ENCODE measurements around the gene PLCXD1. TPM values are rescaled to one million over a fixed set of nuclear protein-coding genes. Genes with fewer than 3 reads are reported as not detected.
"Not testable (repeated sequence)": the region's sequence is repeated elsewhere in the genome, so short reads cannot be mapped to it uniquely, and the experiment has no call there.

PLCXD1 gene
- total and polyA plus RNA-seq, 2 experiments from 2014 or later, result 16.6 to 50.4 TPM

DNA sequence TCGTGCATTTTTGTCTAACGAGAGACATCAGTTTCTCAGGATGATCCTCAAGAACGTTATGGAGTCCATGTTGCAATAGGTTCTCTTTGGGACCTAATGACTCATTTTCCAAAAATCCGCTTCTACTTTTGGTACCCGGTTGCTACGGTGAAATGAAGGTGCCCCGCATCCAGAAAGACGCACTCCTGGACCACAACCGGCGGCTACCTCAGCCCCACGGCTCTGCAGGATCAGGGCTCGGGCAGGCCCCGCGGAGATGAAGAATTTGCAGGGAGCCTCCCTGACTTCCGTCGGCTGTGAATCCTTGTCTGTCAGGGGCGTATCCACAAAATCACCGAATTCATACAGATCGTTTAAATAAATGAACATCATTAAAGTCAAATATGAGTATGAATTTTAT, 21.8 kb downstream of the PLCXD1 start:
- H3K27me3 ChIP-seq, result no peaks in the 10 kb centered on the region
- no peak for DNase-seq (ENCODE audit: low read depth in 1 of 2, low spot score in 1 of 2)
- H3K4me3 ChIP-seq, result no peak overlapping the region
- H3K9me3 ChIP-seq (ENCODE audit: low read depth), result no peaks in the 10 kb centered on the region
- TF ChIP-seq, protein P1, sequence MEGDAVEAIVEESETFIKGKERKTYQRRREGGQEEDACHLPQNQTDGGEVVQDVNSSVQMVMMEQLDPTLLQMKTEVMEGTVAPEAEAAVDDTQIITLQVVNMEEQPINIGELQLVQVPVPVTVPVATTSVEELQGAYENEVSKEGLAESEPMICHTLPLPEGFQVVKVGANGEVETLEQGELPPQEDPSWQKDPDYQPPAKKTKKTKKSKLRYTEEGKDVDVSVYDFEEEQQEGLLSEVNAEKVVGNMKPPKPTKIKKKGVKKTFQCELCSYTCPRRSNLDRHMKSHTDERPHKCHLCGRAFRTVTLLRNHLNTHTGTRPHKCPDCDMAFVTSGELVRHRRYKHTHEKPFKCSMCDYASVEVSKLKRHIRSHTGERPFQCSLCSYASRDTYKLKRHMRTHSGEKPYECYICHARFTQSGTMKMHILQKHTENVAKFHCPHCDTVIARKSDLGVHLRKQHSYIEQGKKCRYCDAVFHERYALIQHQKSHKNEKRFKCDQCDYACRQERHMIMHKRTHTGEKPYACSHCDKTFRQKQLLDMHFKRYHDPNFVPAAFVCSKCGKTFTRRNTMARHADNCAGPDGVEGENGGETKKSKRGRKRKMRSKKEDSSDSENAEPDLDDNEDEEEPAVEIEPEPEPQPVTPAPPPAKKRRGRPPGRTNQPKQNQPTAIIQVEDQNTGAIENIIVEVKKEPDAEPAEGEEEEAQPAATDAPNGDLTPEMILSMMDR (IDR thresholded peaks at IDR 0.05; ENCODE audit: low read depth, low read length), result no peak
- H3K27ac ChIP-seq, result no peak overlapping the region
- H3K4me1 ChIP-seq (ENCODE audit: low read depth), result no peaks in the 10 kb centered on the region
- peaks cover 33% of the 10 kb centered on the region for H3K36me3 ChIP-seq

DNA sequence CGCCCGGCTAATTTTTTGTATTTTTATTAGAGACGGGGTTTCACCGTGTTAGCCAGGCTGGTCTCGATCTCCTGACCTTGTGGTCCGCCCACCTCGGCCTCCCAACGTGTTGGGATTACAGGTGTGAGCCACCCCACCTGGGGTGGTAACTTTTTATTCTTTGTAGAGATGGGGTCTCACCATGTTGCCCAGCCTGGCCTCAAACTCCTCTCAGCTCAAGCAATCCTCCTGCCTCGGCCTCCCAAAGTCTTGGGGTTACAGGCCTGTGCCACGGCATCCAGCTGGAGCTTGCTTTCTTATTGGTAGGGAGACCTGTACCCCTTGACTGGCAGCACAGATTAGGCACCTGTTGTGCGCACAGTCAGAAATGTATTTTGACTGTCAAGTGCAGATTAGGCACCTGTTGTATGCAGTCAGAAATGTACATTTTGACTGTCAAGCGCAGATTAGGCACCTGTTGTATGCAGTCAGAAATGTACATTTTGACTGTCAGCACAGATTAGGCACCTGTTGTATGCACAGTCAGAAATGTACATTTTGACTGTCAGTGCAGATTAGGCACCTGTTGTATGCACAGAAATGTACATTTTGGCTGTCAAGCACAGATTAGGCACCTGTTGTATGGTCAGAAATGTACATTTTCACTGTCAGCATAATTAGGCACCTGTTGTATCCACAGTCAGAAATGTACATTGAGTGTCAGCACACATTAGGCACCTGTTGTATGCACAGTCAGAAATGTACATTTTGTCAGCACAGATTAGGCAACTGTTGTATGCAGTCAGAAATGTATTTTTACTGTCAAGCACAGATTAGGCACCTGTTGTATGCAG, 24.8 kb downstream of the PLCXD1 start:
- DNase-seq (ENCODE audit: low read depth in 1 of 2, low spot score in 1 of 2), result not testable (repeated sequence)
- peaks cover 25% of the 10 kb centered on the region for H3K36me3 ChIP-seq

DNA sequence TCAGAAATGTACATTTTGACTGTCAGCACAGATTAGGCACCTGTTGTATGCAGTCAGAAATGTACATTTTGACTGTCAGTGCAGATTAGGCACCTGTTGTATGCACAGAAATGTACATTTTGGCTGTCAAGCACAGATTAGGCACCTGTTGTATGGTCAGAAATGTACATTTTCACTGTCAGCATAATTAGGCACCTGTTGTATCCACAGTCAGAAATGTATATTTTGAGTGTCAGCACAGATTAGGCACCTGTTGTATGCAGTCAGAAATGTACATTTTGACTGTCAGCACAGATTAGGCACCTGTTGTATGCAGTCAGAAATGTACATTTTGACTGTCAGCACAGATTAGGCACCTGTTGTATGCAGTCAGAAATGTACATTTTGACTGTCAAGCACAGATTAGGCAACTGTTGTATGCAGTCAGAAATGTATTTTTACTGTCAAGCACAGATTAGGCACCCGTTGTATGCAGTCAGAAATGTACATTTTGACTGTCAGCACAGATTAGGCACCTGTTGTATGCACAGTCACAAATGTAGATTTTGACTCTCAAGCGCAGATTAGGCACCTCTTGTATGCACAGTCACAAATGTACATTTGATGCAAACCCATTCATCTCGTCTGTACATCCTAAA, 25.6 kb downstream of the PLCXD1 start:
- not testable (repeated sequence) for DNase-seq (ENCODE audit: low read depth in 1 of 2, low spot score in 1 of 2); H3K27me3 ChIP-seq; H3K9me3 ChIP-seq (ENCODE audit: low read depth); H3K4me3 ChIP-seq; H3K27ac ChIP-seq; H3K4me1 ChIP-seq (ENCODE audit: low read depth)
- peaks cover 33% of the 10 kb centered on the region for H3K36me3 ChIP-seq

More for the DNA sequence above, 24.8 kb downstream of the PLCXD1 start:
- not testable (repeated sequence) for H3K9me3 ChIP-seq (ENCODE audit: low read depth); H3K27ac ChIP-seq; H3K4me1 ChIP-seq (ENCODE audit: low read depth); H3K27me3 ChIP-seq; H3K4me3 ChIP-seq

DNA sequence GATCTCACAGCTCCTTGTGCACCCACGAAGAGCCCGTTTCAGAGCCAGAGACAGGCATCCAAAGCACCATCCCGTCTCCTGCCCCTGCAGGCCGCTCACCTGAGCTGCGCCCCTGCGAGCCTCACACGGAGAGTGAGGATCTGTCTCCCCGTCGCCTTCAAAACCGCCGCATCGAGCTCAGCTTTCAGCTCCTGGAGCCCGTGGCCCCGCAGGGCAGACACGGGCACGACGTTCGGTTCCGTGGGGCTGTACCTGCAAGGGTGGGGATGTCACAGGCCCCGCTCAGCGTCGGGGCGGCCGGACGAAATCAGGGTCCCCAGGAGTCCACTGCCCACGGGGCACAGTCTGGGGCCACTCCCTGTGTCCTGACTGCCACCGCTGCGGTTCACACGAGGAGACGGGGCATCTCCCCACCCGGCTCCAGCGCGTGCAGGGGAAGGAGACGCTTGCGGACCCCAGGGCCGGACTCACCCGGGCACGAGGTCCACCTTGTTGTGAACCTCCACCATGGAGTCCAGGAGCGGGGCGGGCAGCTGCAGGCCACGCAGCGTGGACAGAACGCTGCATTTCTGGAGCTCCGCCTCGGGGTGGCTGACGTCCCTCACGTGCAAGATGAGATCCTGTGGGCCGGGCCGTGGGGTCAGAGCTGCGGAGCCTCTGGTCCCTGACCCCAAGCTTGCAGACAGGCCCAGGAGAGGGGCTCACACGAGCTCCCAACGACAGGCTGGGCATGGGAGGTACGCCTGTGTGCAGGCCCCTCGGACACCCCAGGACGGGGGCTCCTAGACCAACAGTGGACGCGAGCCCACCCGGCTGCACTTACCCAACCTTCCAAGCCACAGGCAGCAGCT, 26.3 kb downstream of the PLCXD1 start:
- H3K4me1 ChIP-seq (ENCODE audit: low read depth), result no peaks in the 10 kb centered on the region
- H3K9me3 ChIP-seq (ENCODE audit: low read depth), result no peaks in the 10 kb centered on the region
- TF ChIP-seq, protein P1 (IDR thresholded peaks at IDR 0.05; ENCODE audit: low read depth, low read length), result no peak
- H3K27ac ChIP-seq, result no peak overlapping the region
- H3K27me3 ChIP-seq, result no peaks in the 10 kb centered on the region
- peaks cover 37% of the 10 kb centered on the region for H3K36me3 ChIP-seq
- H3K4me3 ChIP-seq, result no peak overlapping the region
- no peak for DNase-seq (ENCODE audit: low read depth in 1 of 2, low spot score in 1 of 2)

DNA sequence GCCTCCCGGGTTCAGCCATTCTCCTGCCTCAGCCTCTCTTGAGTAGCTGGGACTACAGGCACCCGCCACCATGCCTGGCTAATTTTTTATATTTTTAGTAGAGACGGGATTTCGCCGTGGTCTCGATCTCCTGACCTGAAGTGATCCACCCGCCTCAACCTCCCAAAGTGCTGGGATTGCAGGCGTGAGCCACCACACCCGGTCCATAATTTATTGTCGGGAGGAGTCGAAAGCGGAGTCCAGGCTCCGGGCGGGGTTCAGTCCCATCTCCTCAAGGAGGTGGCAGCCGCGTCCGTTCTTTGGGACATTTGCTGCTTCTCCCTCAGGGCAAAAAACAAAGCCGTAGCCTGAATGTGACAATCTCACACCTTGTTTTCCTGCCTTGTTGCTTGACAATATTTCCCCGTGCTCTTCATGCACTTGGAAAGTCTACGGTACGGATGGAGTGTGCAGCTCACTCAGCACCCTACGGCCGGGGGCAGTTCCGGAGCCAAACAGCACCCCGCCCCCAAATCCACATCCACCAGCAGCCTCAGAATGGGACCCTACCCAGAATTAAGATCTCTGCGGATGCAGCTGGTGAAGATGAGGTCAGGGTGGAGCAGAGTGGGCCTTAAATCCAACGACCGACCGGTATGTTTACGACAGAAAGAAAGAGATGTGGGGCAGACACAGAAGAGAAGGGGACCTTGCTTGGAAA, 27.8 kb downstream of the PLCXD1 start:
- H3K4me3 ChIP-seq, result no peak overlapping the region
- no peaks in the 10 kb centered on the region for H3K4me1 ChIP-seq (ENCODE audit: low read depth)
- no peaks in the 10 kb centered on the region for H3K9me3 ChIP-seq (ENCODE audit: low read depth)
- peaks cover 37% of the 10 kb centered on the region for H3K36me3 ChIP-seq
- TF ChIP-seq, protein P1 (IDR thresholded peaks at IDR 0.05; ENCODE audit: low read depth, low read length), result no peak
- H3K27ac ChIP-seq, result no peak overlapping the region
- DNase-seq (ENCODE audit: low read depth in 1 of 2, low spot score in 1 of 2), result no peak
- no peaks in the 10 kb centered on the region for H3K27me3 ChIP-seq

DNA sequence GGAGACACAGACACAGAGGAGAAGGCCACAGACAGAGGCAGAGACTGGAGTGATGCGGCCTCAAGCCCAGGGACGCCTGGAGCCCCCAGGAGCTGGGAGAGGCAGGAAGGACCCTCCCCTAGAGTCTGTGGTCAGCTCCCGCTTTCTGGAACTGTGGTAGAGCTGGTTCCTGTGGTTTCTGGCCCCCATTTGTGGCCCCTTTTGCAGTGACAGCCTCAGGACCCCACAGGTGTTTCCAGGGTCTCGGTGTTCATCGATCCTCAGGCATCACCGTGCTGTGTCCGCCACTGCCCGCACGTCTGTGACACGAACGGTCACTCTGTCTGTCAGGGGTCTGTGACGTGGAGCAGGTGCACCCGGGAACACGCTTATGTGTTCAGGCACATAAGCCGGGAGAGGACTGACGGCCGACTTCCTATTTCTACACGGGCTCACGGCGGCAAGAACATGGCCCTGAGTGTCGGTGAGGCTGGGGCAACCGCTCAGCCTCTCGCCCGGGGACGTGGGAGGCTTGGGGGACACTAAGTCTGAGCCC, 29.5 kb downstream of the PLCXD1 start:
- no peak overlapping the region for H3K27ac ChIP-seq
- no peak overlapping the region for H3K4me3 ChIP-seq
- H3K9me3 ChIP-seq (ENCODE audit: low read depth), result no peaks in the 10 kb centered on the region
- peaks cover 37% of the 10 kb centered on the region for H3K36me3 ChIP-seq
- H3K4me1 ChIP-seq (ENCODE audit: low read depth), result no peaks in the 10 kb centered on the region
- DNase-seq (ENCODE audit: low read depth in 1 of 2, low spot score in 1 of 2), result no peak
- TF ChIP-seq, protein P1 (IDR thresholded peaks at IDR 0.05; ENCODE audit: low read depth, low read length), result no peak
- no peaks in the 10 kb centered on the region for H3K27me3 ChIP-seq
